Measurements from ENCODE around the gene CD83. TPM values are rescaled to one million over a fixed set of nuclear protein-coding genes. Genes with fewer than 3 reads are reported as not detected.

Gene CD83
- total and polyA plus RNA-seq, 4 donors: 14.5 to 31.1 (median 25.1) TPM

DNA sequence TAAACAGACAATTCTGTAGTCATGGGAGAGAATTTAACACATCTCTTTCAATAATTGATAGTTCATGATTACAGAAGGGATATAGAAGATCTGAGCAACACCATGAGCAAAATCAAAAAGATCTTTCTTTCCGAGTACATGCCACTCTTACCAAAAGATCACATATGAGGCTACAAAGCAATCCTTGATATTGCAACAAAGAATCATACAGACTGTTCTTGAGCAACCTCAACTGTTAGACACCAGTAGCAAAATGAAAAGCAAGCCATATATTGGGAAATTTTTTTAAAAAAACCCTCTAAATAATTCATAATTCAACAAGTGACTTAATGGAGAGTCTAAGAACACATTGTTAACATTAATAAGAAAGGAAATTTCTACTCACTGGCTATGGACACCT lies 3.6 kb upstream of the CD83 start:
- no peak for TF ChIP-seq CTCF (IDR thresholded peaks at IDR 0.05; ENCODE audit: control extremely low read depth, extremely low read depth)
- Histone ChIP-seq H3K27ac (ENCODE audit: low read depth in 1 of 2, low read length in 1 of 2) (no peak overlapping the region), H3K9ac (ENCODE audit: insufficient read depth in 1 of 2, low read length in 2 of 2) (no peak overlapping the region), H3K9me3 (ENCODE audit: control insufficient read depth in 4 of 4, insufficient read depth in 3 of 4, low read length in 3 of 4) (no peaks in the 10 kb centered on the region), H3K4me3 (no peak overlapping the region), H3K36me3 (ENCODE audit: control insufficient read depth in 4 of 4, insufficient read depth in 4 of 4, low read length in 4 of 4) (no peaks in the 10 kb centered on the region), H3K27me3 (ENCODE audit: control insufficient read depth in 3 of 3, insufficient read depth in 3 of 3, low read length in 2 of 3) (no peaks in the 10 kb centered on the region), H3K4me1 (ENCODE audit: control insufficient read depth in 5 of 5, insufficient read depth in 5 of 5, low read length in 5 of 5) (peaks cover 0 to 9% (median 0%) of the 10 kb centered on the region in 5 donors)
- WGBS, 2 donors: 23 to 77% methylated on average over 1 of the region's 1 CpG
- no peak for ATAC-seq (ENCODE audit: insufficient read depth, low FRiP score)
- DNase-seq: no peak

- ATAC-seq (ENCODE audit: insufficient read depth, low FRiP score) (no peak), DNase-seq (no peak)
- Histone ChIP-seq H3K27me3 (ENCODE audit: control insufficient read depth in 3 of 3, insufficient read depth in 3 of 3, low read length in 2 of 3) (no peaks in the 10 kb centered on the region), H3K4me3 (peak overlapping the region; percentile 67), H3K9ac (ENCODE audit: insufficient read depth in 1 of 2, low read length in 2 of 2) (peak overlapping the region in 1 of 2 donors; percentile 2), H3K36me3 (ENCODE audit: control insufficient read depth in 4 of 4, insufficient read depth in 4 of 4, low read length in 4 of 4) (no peaks in the 10 kb centered on the region), H3K27ac (ENCODE audit: low read depth in 1 of 2, low read length in 1 of 2) (peak overlapping the region in 1 of 2 donors; percentile 81), H3K4me1 (ENCODE audit: control insufficient read depth in 5 of 5, insufficient read depth in 5 of 5, low read length in 5 of 5) (peaks cover 0 to 11% (median 0%) of the 10 kb centered on the region in 5 donors), H3K9me3 (ENCODE audit: control insufficient read depth in 4 of 4, insufficient read depth in 3 of 4, low read length in 3 of 4) (no peaks in the 10 kb centered on the region)
- 10 to 25% methylated on average over 10 of the region's 10 CpGs for WGBS, 2 donors
- TF ChIP-seq CTCF (IDR thresholded peaks at IDR 0.05; ENCODE audit: control extremely low read depth, extremely low read depth): no peak
These were observed 493 bp downstream of the CD83 start for GRCh38 chr6:14118091-14118439.

DNA sequence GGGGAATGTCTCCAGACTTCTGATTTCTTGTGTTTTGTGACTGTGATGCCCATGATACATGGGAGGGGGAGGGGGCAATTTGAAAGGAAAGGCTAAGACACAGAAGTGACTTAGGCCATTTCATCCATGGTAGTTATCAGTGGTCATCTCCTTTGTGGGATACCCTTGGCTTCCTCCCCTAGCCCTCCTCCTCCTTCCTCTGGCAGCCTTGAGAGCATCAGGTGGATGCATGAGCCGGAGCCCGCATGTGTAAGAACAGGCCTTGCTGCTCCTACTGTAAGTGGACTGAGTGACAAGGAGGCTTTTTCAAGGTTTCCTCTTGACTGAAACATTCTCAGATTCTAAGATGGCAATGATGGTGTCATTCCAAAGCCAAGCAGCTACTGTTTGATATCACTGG lies 874 bp downstream of the CD83 start:
- ATAC-seq (ENCODE audit: insufficient read depth, low FRiP score): no peak
- no peak for DNase-seq
- Histone ChIP-seq H3K36me3 (ENCODE audit: control insufficient read depth in 4 of 4, insufficient read depth in 4 of 4, low read length in 4 of 4) (no peaks in the 10 kb centered on the region), H3K4me1 (ENCODE audit: control insufficient read depth in 5 of 5, insufficient read depth in 5 of 5, low read length in 5 of 5) (peaks cover 0 to 11% (median 0%) of the 10 kb centered on the region in 5 donors), H3K27ac (ENCODE audit: low read depth in 1 of 2, low read length in 1 of 2) (no peak overlapping the region), H3K27me3 (ENCODE audit: control insufficient read depth in 3 of 3, insufficient read depth in 3 of 3, low read length in 2 of 3) (no peaks in the 10 kb centered on the region), H3K4me3 (peak overlapping the region; percentile 67), H3K9me3 (ENCODE audit: control insufficient read depth in 4 of 4, insufficient read depth in 3 of 4, low read length in 3 of 4) (no peaks in the 10 kb centered on the region), H3K9ac (ENCODE audit: insufficient read depth in 1 of 2, low read length in 2 of 2) (no peak overlapping the region)
- 58 to 88% methylated on average over 2 of the region's 2 CpGs for WGBS, 2 donors
- TF ChIP-seq CTCF (IDR thresholded peaks at IDR 0.05; ENCODE audit: control extremely low read depth, extremely low read depth): no peak

DNA sequence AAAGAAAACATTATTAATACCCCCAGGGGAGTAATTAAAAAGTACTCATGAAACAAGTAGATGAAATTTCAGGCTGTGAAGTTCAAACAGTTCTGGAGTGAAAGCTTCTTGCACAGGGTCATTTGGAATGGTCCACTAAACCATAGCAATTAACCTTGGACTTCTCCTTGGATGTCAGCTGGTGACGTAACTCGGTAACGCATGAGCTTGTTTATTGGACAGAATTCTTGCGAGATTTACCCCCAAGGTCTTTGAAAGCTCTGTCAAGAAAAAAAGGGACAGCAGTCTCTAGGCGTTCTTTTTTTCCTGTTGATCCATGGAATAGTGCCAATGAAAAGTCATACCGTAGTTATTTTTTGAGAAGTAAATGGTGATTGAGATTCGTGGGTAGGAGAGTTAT lies 2.2 kb downstream of the CD83 start:
- 72 to 75% methylated on average over 7 of the region's 7 CpGs for WGBS, 2 donors
- Histone ChIP-seq H3K9me3 (ENCODE audit: control insufficient read depth in 4 of 4, insufficient read depth in 3 of 4, low read length in 3 of 4) (no peaks in the 10 kb centered on the region), H3K9ac (ENCODE audit: insufficient read depth in 1 of 2, low read length in 2 of 2) (peak overlapping the region in 1 of 2 donors; percentile 20), H3K4me1 (ENCODE audit: control insufficient read depth in 5 of 5, insufficient read depth in 5 of 5, low read length in 5 of 5) (peaks cover 0 to 11% (median 0%) of the 10 kb centered on the region in 5 donors), H3K36me3 (ENCODE audit: control insufficient read depth in 4 of 4, insufficient read depth in 4 of 4, low read length in 4 of 4) (no peaks in the 10 kb centered on the region), H3K27me3 (ENCODE audit: control insufficient read depth in 3 of 3, insufficient read depth in 3 of 3, low read length in 2 of 3) (no peaks in the 10 kb centered on the region), H3K27ac (ENCODE audit: low read depth in 1 of 2, low read length in 1 of 2) (no peak overlapping the region), H3K4me3 (no peak overlapping the region)
- DNase-seq: no peak
- no peak for ATAC-seq (ENCODE audit: insufficient read depth, low FRiP score)
- no peak for TF ChIP-seq CTCF (IDR thresholded peaks at IDR 0.05; ENCODE audit: control extremely low read depth, extremely low read depth)

Measured in lung (tissue), 12 donors.